GM23338 (cell line): ENCODE data around the gene OSBPL3. TPM values are rescaled to one million over a fixed set of nuclear protein-coding genes. Genes with fewer than 3 reads are reported as not detected.

Experiments
- ATAC-seq: fragments of 200-7000 bp; cut with Tn5 transposase; 3 replicates; pipeline ENCODE4 v1.9.1; 2020
- DNase-seq: peaks from one replicate; pipeline ENCODE4 v3.0.0-alpha.2; 2015; ENCODE audit warnings: low spot score
- H2AFZ ChIP-seq: fragments of 200-600 bp; sonication (generic); 2 replicates; pipeline ENCODE4 v1.8.0; 2016; ENCODE audit warnings: antibody characterized with exemption, mild to moderate bottlenecking, moderate library complexity
- H3F3A ChIP-seq: fragments of 200-600 bp; sonication (generic); replicated peaks from 2 replicates; pipeline ENCODE4 v1.8.0; 2017; ENCODE audit warnings: antibody characterized with exemption, mixed run types, low read depth
- H3K27ac ChIP-seq: fragments of 200-600 bp; sonication (generic); 2 replicates; pipeline ENCODE4 v1.6.1; 2016; ENCODE audit warnings: low read depth
- H3K27me3 ChIP-seq: fragments of 200-600 bp; sonication (generic); 2 replicates; pipeline ENCODE4 v1.8.0; 2016; ENCODE audit warnings: mild to moderate bottlenecking, mixed run types, moderate library complexity; ENCODE audit not compliant: insufficient read depth
- H3K36me3 ChIP-seq: fragments of 200-600 bp; sonication (generic); 2 replicates; pipeline ENCODE4 v1.8.0; 2016; ENCODE audit warnings: mild to moderate bottlenecking; ENCODE audit not compliant: insufficient read depth
- H3K4me1 ChIP-seq: fragments of 200-600 bp; sonication (generic); 2 replicates; pipeline ENCODE4 v1.8.0; 2016; ENCODE audit warnings: mild to moderate bottlenecking, moderate library complexity; ENCODE audit not compliant: insufficient read depth
- H3K4me2 ChIP-seq: fragments of 200-600 bp; sonication (generic); 2 replicates; pipeline ENCODE4 v1.7.1; 2017; ENCODE audit warnings: mixed run types
- H3K4me3 ChIP-seq: fragments of 200-600 bp; sonication (generic); 2 replicates; pipeline ENCODE4 v1.6.1; 2016; ENCODE audit warnings: mixed run types
- H3K79me2 ChIP-seq: fragments of 200-600 bp; sonication (generic); replicated peaks from 2 replicates; pipeline ENCODE4 v1.8.0; 2017; ENCODE audit warnings: mild to moderate bottlenecking; ENCODE audit not compliant: insufficient read depth
- H3K9me2 ChIP-seq: fragments of 200-600 bp; sonication (generic); 2 replicates; pipeline ENCODE4 v1.8.0; 2017; ENCODE audit not compliant: insufficient read depth
- H4K20me1 ChIP-seq: fragments of 200-600 bp; sonication (generic); replicated peaks from 2 replicates; pipeline ENCODE4 v1.8.0; 2017; ENCODE audit warnings: mild to moderate bottlenecking; ENCODE audit not compliant: insufficient read depth
- H3K27ac Mint-ChIP-seq: 2 replicates; pipeline ENCODE4 v1.8.0; 2020; ENCODE audit warnings: inconsistent platforms, mild to moderate bottlenecking, moderate library complexity, mixed read lengths
- H3K27me3 Mint-ChIP-seq: 3 replicates; pipeline ENCODE4 v1.8.0; 2022; ENCODE audit warnings: low read depth, mild to moderate bottlenecking, moderate library complexity, mixed read lengths, inconsistent platforms; ENCODE audit not compliant: insufficient read depth, poor library complexity
- H3K36me3 Mint-ChIP-seq: 3 replicates; pipeline ENCODE4 v1.8.0; 2021; ENCODE audit warnings: low read depth, mild to moderate bottlenecking, inconsistent platforms, moderate library complexity, mixed read lengths
- H3K4me1 Mint-ChIP-seq: 3 replicates; pipeline ENCODE4 v1.8.0; 2020; ENCODE audit warnings: mild to moderate bottlenecking, inconsistent platforms, mixed read lengths
- H3K4me3 Mint-ChIP-seq: 3 replicates; pipeline ENCODE4 v1.8.0; 2021; ENCODE audit warnings: moderate library complexity, mild to moderate bottlenecking, inconsistent platforms, mixed read lengths
- H3K9me3 Mint-ChIP-seq: 3 replicates; pipeline ENCODE4 v1.8.0; 2020; ENCODE audit warnings: moderate library complexity, mild to moderate bottlenecking, inconsistent platforms, mixed read lengths
- EZH2phosphoT487 ChIP-seq: fragments of 200-600 bp; sonication (generic); IDR thresholded peaks from one replicate; pipeline ENCODE4 v1.8.1; 2018; ENCODE audit warnings: antibody characterized with exemption; ENCODE audit not compliant: unreplicated experiment
- JUNB ChIP-seq: IDR thresholded peaks from one replicate; pipeline ENCODE4 v1.6.1; 2016; ENCODE audit warnings: antibody characterized with exemption; ENCODE audit not compliant: unreplicated experiment
- NANOG ChIP-seq: IDR thresholded peaks from 2 replicates; pipeline ENCODE4 v1.6.1; 2016; ENCODE audit warnings: antibody characterized with exemption, borderline replicate concordance
- POLR2AphosphoS5 ChIP-seq: IDR thresholded peaks from 2 replicates; pipeline ENCODE4 v1.6.1; 2016; ENCODE audit warnings: antibody characterized with exemption, low read depth
- STAT1 ChIP-seq: IDR thresholded peaks from one replicate; pipeline ENCODE4 v1.6.1; 2016; ENCODE audit warnings: antibody characterized with exemption; ENCODE audit not compliant: unreplicated experiment
- ZNF331 ChIP-seq: fragments of 250-450 bp; sonication (Bioruptor Pico); IDR thresholded peaks from 2 replicates; pipeline ENCODE4 v1.5.0; 2020; ENCODE audit warnings: low read depth, mild to moderate bottlenecking, moderate library complexity
- ZNF462 ChIP-seq: fragments of 250-450 bp; sonication (Bioruptor Pico); IDR thresholded peaks from 2 replicates; pipeline ENCODE4 v1.5.0; 2020; ENCODE audit warnings: mild to moderate bottlenecking, moderate library complexity
- polyA plus RNA-seq: library from polyadenylated mRNA; unstranded; fragments of >200 nt; fragmentation: Nextera tagmentation; extraction: Ambion mirVana; gene quantifications from 2 replicates; pipeline ENCODE4 v1.2.1, GENCODE V29; 2016
- total RNA-seq: library from RNA; depleted of rRNA; stranded (reverse); fragments of >200 nt; shearing (Covaris generic); gene quantifications from 2 replicates; pipeline ENCODE4 v1.2.3, GENCODE V29; 2014

The OSBPL3 gene
- total and polyA plus RNA-seq, 2 experiments from 2014 or later = 7.2 to 15.7 TPM

- no peak overlapping the region for H3K27ac Mint-ChIP-seq
- no peaks in the 10 kb centered on the region for H3K4me1 ChIP-seq
These were observed 148.7 kb downstream of the OSBPL3 start for GRCh38 chr7:24831240-24831639.

More at GRCh38 chr7:24831240-24831639, 148.7 kb downstream of the OSBPL3 start:
- no peak for ATAC-seq
- H3K9me2 ChIP-seq = no peaks in the 10 kb centered on the region
- H3K36me3 ChIP-seq = no peaks in the 10 kb centered on the region; the same call in 1 of the 2 replicates
- H3K27ac ChIP-seq = no peak overlapping the region
- H3K4me3 ChIP-seq = no peak overlapping the region
- no peaks in the 10 kb centered on the region for H3K27me3 ChIP-seq
- H2AFZ ChIP-seq = no peak overlapping the region
- TF ChIP-seq ZNF331 (no peak), NANOG (no peak), POLR2AphosphoS5 (no peak), JUNB (no peak), STAT1 (no peak), EZH2phosphoT487 (no peak), ZNF462 (CRISPR knock-in tag) (no peak)
- no peaks in the 10 kb centered on the region for H3K79me2 ChIP-seq
- DNase-seq = no peak
- Mint-ChIP-seq H3K9me3 (no peaks in the 10 kb centered on the region), H3K36me3 (no peaks in the 10 kb centered on the region), H3K4me3 (no peak overlapping the region), H3K27me3 (peaks cover 3% of the 10 kb centered on the region), H3K4me1 (peaks cover 2% of the 10 kb centered on the region; the same call in 1 of the 3 replicates)
- no peaks in the 10 kb centered on the region for H3F3A ChIP-seq
- no peaks in the 10 kb centered on the region for H4K20me1 ChIP-seq
- no peak overlapping the region for H3K4me2 ChIP-seq
